Central memory CD8-positive, alpha-beta T cell (primary cell): ENCODE results near the gene KIF26A.

Source experiments
- ATAC-seq: fragments of 150-1000 bp; cut with Tn5 transposase; replicated peaks from 2 replicates; pipeline ENCODE4 v1.10.0; 2022; ENCODE audit warnings: mild to moderate bottlenecking, moderate FRiP score, moderate number of reproducible peaks; ENCODE audit not compliant: poor library complexity, severe bottlenecking; ENCODE audit errors: extremely low read depth
- DNase-seq, 2 donors: peaks; one replicate each; pipeline ENCODE4 v3.0.0; 2021; ENCODE audit warnings: low spot score in 2 of 2
- H3K27ac Mint-ChIP-seq: one replicate; pipeline ENCODE4 v1.8.0; 2022; ENCODE audit warnings: low read depth, mild to moderate bottlenecking, moderate library complexity, mixed read lengths
- H3K27me3 Mint-ChIP-seq: one replicate; pipeline ENCODE4 v1.8.0; 2022; ENCODE audit warnings: mixed read lengths
- H3K36me3 Mint-ChIP-seq: one replicate; pipeline ENCODE4 v1.8.0; 2022; ENCODE audit warnings: mild to moderate bottlenecking, moderate library complexity, mixed read lengths; ENCODE audit not compliant: insufficient read depth
- H3K4me1 Mint-ChIP-seq: one replicate; pipeline ENCODE4 v1.8.0; 2022; ENCODE audit warnings: mixed read lengths
- H3K4me3 Mint-ChIP-seq: one replicate; pipeline ENCODE4 v1.8.0; 2022; ENCODE audit warnings: mild to moderate bottlenecking, moderate library complexity, mixed read lengths
- H3K9me3 Mint-ChIP-seq: one replicate; pipeline ENCODE4 v1.8.0; 2022; ENCODE audit warnings: mixed read lengths

KIF26A gene

GRCh38 chr14:104105071-104105821 lies 33.1 kb upstream of the KIF26A start:
- Mint-ChIP-seq H3K27me3 (peaks cover 7% of the 10 kb centered on the region), H3K36me3 (no peaks in the 10 kb centered on the region), H3K4me1 (no peaks in the 10 kb centered on the region), H3K4me3 (no peak overlapping the region), H3K27ac (no peak overlapping the region), H3K9me3 (no peaks in the 10 kb centered on the region)
- no peak for ATAC-seq
- no peak for DNase-seq

GRCh38 chr14:104105822-104106470 lies 32.4 kb upstream of the KIF26A start:
- DNase-seq, result no peak
- Mint-ChIP-seq H3K27me3 (peaks cover 7% of the 10 kb centered on the region), H3K36me3 (no peaks in the 10 kb centered on the region), H3K4me1 (no peaks in the 10 kb centered on the region), H3K9me3 (no peaks in the 10 kb centered on the region), H3K4me3 (no peak overlapping the region), H3K27ac (no peak overlapping the region)
- ATAC-seq, result no peak

GRCh38 chr14:104106471-104106991 lies 31.9 kb upstream of the KIF26A start:
- Mint-ChIP-seq H3K9me3 (no peaks in the 10 kb centered on the region), H3K4me1 (no peaks in the 10 kb centered on the region), H3K4me3 (no peak overlapping the region), H3K27me3 (peaks cover 7% of the 10 kb centered on the region), H3K36me3 (no peaks in the 10 kb centered on the region), H3K27ac (no peak overlapping the region)
- ATAC-seq (no peak), DNase-seq (no peak)

GRCh38 chr14:104107101-104107581 lies 31.2 kb upstream of the KIF26A start:
- Mint-ChIP-seq H3K27me3 (peaks cover 7% of the 10 kb centered on the region), H3K4me1 (no peaks in the 10 kb centered on the region), H3K9me3 (no peaks in the 10 kb centered on the region), H3K4me3 (no peak overlapping the region), H3K36me3 (no peaks in the 10 kb centered on the region), H3K27ac (no peak overlapping the region)
- ATAC-seq, result no peak
- no peak for DNase-seq

GRCh38 chr14:104107611-104108569 lies 30.5 kb upstream of the KIF26A start:
- Mint-ChIP-seq H3K4me3 (no peak overlapping the region), H3K36me3 (no peaks in the 10 kb centered on the region), H3K27me3 (peaks cover 7% of the 10 kb centered on the region), H3K9me3 (no peaks in the 10 kb centered on the region), H3K27ac (no peak overlapping the region), H3K4me1 (no peaks in the 10 kb centered on the region)
- ATAC-seq (peak; percentile 17), DNase-seq (no peak)

GRCh38 chr14:104108570-104109541 lies 29.5 kb upstream of the KIF26A start:
- no peak overlapping the region for H3K27ac Mint-ChIP-seq
- no peak overlapping the region for H3K4me3 Mint-ChIP-seq
- H3K36me3 Mint-ChIP-seq, result no peaks in the 10 kb centered on the region
- no peaks in the 10 kb centered on the region for H3K9me3 Mint-ChIP-seq
- DNase-seq, result no peak
- H3K4me1 Mint-ChIP-seq, result no peaks in the 10 kb centered on the region
- peaks cover 7% of the 10 kb centered on the region for H3K27me3 Mint-ChIP-seq
- ATAC-seq, result no peak

- Mint-ChIP-seq H3K36me3 (no peaks in the 10 kb centered on the region), H3K4me1 (no peaks in the 10 kb centered on the region), H3K27me3 (peaks cover 12% of the 10 kb centered on the region), H3K9me3 (no peaks in the 10 kb centered on the region), H3K4me3 (no peak overlapping the region), H3K27ac (no peak overlapping the region)
- ATAC-seq (no peak), DNase-seq (no peak)
These were observed 28.5 kb upstream of the KIF26A start for GRCh38 chr14:104109731-104110361.

GRCh38 chr14:104110491-104111209 lies 27.7 kb upstream of the KIF26A start:
- H3K4me1 Mint-ChIP-seq, result no peaks in the 10 kb centered on the region
- no peak overlapping the region for H3K4me3 Mint-ChIP-seq
- peaks cover 20% of the 10 kb centered on the region for H3K27me3 Mint-ChIP-seq
- no peaks in the 10 kb centered on the region for H3K9me3 Mint-ChIP-seq
- ATAC-seq, result no peak
- no peak for DNase-seq
- H3K27ac Mint-ChIP-seq, result no peak overlapping the region
- no peaks in the 10 kb centered on the region for H3K36me3 Mint-ChIP-seq

GRCh38 chr14:104111301-104112112 lies 26.9 kb upstream of the KIF26A start:
- Mint-ChIP-seq H3K9me3 (no peaks in the 10 kb centered on the region), H3K27ac (no peak overlapping the region), H3K27me3 (peaks cover 26% of the 10 kb centered on the region), H3K4me1 (no peaks in the 10 kb centered on the region), H3K4me3 (no peak overlapping the region), H3K36me3 (no peaks in the 10 kb centered on the region)
- DNase-seq (no peak), ATAC-seq (no peak)

GRCh38 chr14:104112113-104112505 lies 26.3 kb upstream of the KIF26A start:
- H3K4me1 Mint-ChIP-seq, result no peaks in the 10 kb centered on the region
- no peak overlapping the region for H3K27ac Mint-ChIP-seq
- ATAC-seq (no peak), DNase-seq (no peak)
- no peaks in the 10 kb centered on the region for H3K36me3 Mint-ChIP-seq
- H3K4me3 Mint-ChIP-seq, result no peak overlapping the region
- peaks cover 26% of the 10 kb centered on the region for H3K27me3 Mint-ChIP-seq
- no peaks in the 10 kb centered on the region for H3K9me3 Mint-ChIP-seq
